Large intestine (tissue), 3 donors: ENCODE results near the gene FTO. TPM values are rescaled to one million over a fixed set of nuclear protein-coding genes. Genes with fewer than 3 reads are reported as not detected.
A peak's percentile ranks its signal among the peaks of the same experiment; 100 is the strongest.

Experiments used
- DNase-seq, 2 donors: peaks; one replicate each; pipeline versions ENCODE4 v3.0.0 to v3.0.0-alpha.2; 2013
- H3K27ac ChIP-seq: one replicate; pipeline ENCODE4 v1.5.1; 2013; ENCODE audit warnings: low read length
- H3K27me3 ChIP-seq: 2 replicates; pipeline ENCODE4 v1.6.1; 2013; ENCODE audit warnings: low read length; ENCODE audit not compliant: control insufficient read depth, insufficient read depth
- H3K36me3 ChIP-seq: 2 replicates; pipeline ENCODE4 v1.6.1; 2013; ENCODE audit warnings: low read length; ENCODE audit not compliant: control insufficient read depth, insufficient read depth
- H3K4me1 ChIP-seq: one replicate; pipeline ENCODE4 v1.6.1; 2013; ENCODE audit warnings: low read length; ENCODE audit not compliant: control insufficient read depth, insufficient read depth
- H3K4me3 ChIP-seq: one replicate; pipeline ENCODE4 v1.5.1; 2013; ENCODE audit warnings: low read length
- H3K9me3 ChIP-seq: one replicate; pipeline ENCODE4 v1.6.1; 2013; ENCODE audit warnings: mild to moderate bottlenecking, low read depth, low read length, moderate library complexity; ENCODE audit not compliant: control insufficient read depth
- WGBS: methylation state at CpG from one replicate; pipeline ENCODE4 v1.1.5; 2013; ENCODE audit warnings: low lambda C conversion rate; ENCODE audit not compliant: insufficient coverage; 5-methylcytosine and 5-hydroxymethylcytosine counted together
- polyA plus RNA-seq: library from polyadenylated mRNA; unstranded; fragments of 120-200 nt; gene quantifications from one replicate; pipeline ENCODE4 v1.2.1, GENCODE V29; 2013

Gene FTO
- polyA plus RNA-seq, 1 donor: 43.1 TPM

DNA sequence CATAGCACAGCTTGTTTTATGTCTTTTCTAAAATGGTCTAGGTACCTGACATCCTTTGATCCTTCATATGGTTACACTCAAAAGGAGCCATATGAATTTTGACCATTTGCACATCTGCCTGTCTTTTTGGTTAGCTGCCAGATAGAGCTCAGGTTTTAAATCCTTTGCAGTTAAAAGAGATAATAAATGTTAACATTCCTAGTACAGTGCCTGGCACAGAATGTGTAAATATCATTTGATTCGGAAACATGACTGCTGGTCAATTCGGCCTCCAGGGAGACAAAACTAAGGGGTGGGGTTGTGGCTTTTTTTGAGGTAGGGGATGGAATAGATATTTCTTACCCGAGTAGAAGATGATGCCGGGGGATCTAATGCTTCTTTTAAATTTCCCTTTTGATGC lies 64.2 kb downstream of the FTO start:
- Histone ChIP-seq H3K4me3 (no peak overlapping the region), H3K27ac (no peak overlapping the region), H3K4me1 (no peaks in the 10 kb centered on the region), H3K9me3 (no peaks in the 10 kb centered on the region), H3K36me3 (no peaks in the 10 kb centered on the region), H3K27me3 (no peaks in the 10 kb centered on the region)
- 83% methylated on average over 1 of the region's 4 CpGs for WGBS
- no peak for DNase-seq

- H3K36me3 ChIP-seq: no peaks in the 10 kb centered on the region
- no peak overlapping the region for H3K27ac ChIP-seq
- no peaks in the 10 kb centered on the region for H3K9me3 ChIP-seq
- H3K4me1 ChIP-seq: peaks cover 3% of the 10 kb centered on the region
- H3K27me3 ChIP-seq: no peaks in the 10 kb centered on the region
- DNase-seq: no peak
- WGBS: no CpG with 5 or more reads among the region's 1 CpG
- no peak overlapping the region for H3K4me3 ChIP-seq
Observed at GRCh38 chr16:53768593-53768992, 64.6 kb downstream of the FTO start.

DNA sequence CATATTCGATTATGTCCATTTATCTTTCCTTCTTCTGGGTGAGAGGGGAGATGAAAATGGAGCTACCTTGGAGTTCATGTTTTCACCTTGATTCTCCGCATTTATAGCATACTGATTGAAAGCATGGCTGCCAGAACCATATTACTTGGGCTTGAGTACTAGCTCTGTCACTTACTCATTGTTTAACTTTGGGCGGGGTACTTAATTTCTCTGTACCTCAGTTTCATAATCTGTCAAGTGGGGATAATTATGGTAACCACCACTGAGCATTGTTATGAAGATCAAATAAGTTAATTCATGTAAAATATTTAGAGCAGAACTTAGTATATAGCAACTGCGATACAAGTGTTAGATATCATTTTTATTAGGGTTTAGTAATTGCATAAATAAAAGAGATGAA lies 65.2 kb downstream of the FTO start:
- Histone ChIP-seq H3K4me1 (peaks cover 5% of the 10 kb centered on the region), H3K27me3 (no peaks in the 10 kb centered on the region), H3K4me3 (no peak overlapping the region), H3K9me3 (no peaks in the 10 kb centered on the region), H3K27ac (no peak overlapping the region), H3K36me3 (no peaks in the 10 kb centered on the region)
- WGBS: 100% methylated on average over 3 of the region's 4 CpGs
- DNase-seq: no peak

GRCh38 chr16:53769787-53770186 lies 65.8 kb downstream of the FTO start:
- H3K27me3 ChIP-seq: no peaks in the 10 kb centered on the region
- H3K4me1 ChIP-seq: peaks cover 5% of the 10 kb centered on the region
- DNase-seq: no peak
- H3K27ac ChIP-seq: no peak overlapping the region
- no peak overlapping the region for H3K4me3 ChIP-seq
- H3K36me3 ChIP-seq: no peaks in the 10 kb centered on the region
- H3K9me3 ChIP-seq: no peaks in the 10 kb centered on the region

- no peak overlapping the region for H3K27ac ChIP-seq
- no peaks in the 10 kb centered on the region for H3K27me3 ChIP-seq
- H3K36me3 ChIP-seq: no peaks in the 10 kb centered on the region
- no peak for DNase-seq
- H3K9me3 ChIP-seq: no peaks in the 10 kb centered on the region
- H3K4me3 ChIP-seq: no peak overlapping the region
- H3K4me1 ChIP-seq: peaks cover 5% of the 10 kb centered on the region
- 80% methylated on average over 1 of the region's 4 CpGs for WGBS
Observed at GRCh38 chr16:53770641-53771040, 66.7 kb downstream of the FTO start.

DNA sequence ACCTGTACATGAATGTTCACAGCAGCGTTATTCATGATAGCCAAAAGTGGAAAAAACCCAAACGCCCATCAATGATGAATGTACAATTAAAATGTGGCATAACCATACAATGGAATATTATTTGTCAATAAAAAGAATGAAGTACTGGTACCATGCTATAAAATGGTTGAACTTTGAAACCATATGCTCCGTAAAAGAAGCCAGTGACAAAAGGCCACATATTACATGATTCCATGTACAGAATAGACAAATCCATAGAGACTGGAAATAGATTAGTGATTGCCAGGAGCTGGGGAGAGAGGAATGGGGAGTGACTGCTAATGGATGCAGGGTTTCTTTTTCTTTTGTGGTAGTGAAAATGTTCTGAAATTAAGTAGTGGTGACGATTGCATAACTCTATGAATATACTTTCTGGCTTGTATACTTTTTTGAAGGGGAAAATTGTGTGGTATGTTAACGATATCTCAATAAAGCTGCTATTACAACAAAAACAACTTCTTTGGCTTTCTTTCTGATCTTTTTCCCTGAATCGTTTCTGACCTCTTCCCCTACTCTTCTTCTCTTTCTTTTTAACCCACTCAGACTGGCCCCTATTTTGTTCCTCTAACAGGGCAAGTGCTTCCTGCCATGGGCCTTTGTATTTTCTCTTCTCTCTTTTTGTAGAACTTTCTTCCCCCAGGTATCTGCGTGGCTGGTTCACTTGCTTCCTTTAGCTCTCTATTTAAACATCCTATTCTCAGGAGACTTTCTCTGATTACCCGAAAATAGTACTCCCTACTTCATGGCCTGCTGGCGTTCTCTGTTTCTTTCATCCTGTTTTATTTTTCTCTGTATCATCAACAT lies 67.9 kb downstream of the FTO start:
- H3K4me3 ChIP-seq: no peak overlapping the region
- 84% methylated on average over 5 of the region's 9 CpGs for WGBS
- no peak overlapping the region for H3K27ac ChIP-seq
- H3K27me3 ChIP-seq: no peaks in the 10 kb centered on the region
- no peaks in the 10 kb centered on the region for H3K36me3 ChIP-seq
- H3K9me3 ChIP-seq: no peaks in the 10 kb centered on the region
- no peak for DNase-seq
- peaks cover 5% of the 10 kb centered on the region for H3K4me1 ChIP-seq

DNA sequence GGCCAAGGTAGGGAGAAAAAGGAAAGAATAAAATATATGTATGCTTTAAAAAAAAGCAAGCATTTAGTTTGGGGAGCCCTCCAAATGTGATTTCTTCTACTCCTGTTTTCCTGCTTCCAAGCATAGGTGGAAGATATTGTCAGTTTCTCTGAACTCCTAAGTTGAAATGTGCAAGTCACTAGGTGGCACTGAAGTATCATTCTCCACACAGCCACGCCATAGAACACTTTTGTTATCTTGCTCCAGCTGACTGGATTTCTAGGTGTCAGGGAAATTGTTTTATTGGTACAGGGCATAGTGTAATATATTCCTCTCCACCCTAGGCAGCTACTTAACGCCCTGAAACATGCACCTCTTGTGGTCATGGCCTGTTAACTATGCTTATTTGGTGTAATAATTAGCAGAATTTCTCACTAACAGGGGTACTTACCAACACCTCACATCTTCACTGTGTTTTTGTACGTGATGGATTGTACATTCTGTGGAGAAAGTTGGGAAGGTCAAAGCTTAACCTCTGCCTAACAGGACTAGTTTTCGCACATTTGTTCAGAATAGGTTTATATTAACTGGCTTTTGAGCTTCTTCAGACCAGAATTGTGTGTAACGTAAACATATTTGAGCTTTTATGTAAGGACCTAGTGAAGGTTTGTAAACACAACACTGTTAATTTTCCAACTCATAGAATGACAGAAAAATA lies 69.3 kb downstream of the FTO start:
- Histone ChIP-seq H3K9me3 (no peaks in the 10 kb centered on the region), H3K4me3 (no peak overlapping the region), H3K4me1 (peaks cover 5% of the 10 kb centered on the region), H3K27me3 (no peaks in the 10 kb centered on the region), H3K36me3 (no peaks in the 10 kb centered on the region), H3K27ac (no peak overlapping the region)
- DNase-seq: peak; percentile 85 to 88
- WGBS: no CpG with 5 or more reads among the region's 5 CpGs

GRCh38 chr16:53773881-53774280 lies 69.9 kb downstream of the FTO start:
- Histone ChIP-seq H3K9me3 (no peaks in the 10 kb centered on the region), H3K36me3 (no peaks in the 10 kb centered on the region), H3K27me3 (no peaks in the 10 kb centered on the region), H3K4me1 (peaks cover 5% of the 10 kb centered on the region), H3K27ac (no peak overlapping the region), H3K4me3 (no peak overlapping the region)
- WGBS: 81% methylated on average over 3 of the region's 8 CpGs
- DNase-seq: no peak

- Histone ChIP-seq H3K27ac (no peak overlapping the region), H3K4me1 (peaks cover 5% of the 10 kb centered on the region), H3K4me3 (no peak overlapping the region), H3K27me3 (no peaks in the 10 kb centered on the region), H3K36me3 (no peaks in the 10 kb centered on the region), H3K9me3 (no peaks in the 10 kb centered on the region)
- WGBS: 71% methylated on average over 1 of the region's 2 CpGs
- no peak for DNase-seq
Observed at GRCh38 chr16:53775106-53775820, 71.3 kb downstream of the FTO start.

DNA sequence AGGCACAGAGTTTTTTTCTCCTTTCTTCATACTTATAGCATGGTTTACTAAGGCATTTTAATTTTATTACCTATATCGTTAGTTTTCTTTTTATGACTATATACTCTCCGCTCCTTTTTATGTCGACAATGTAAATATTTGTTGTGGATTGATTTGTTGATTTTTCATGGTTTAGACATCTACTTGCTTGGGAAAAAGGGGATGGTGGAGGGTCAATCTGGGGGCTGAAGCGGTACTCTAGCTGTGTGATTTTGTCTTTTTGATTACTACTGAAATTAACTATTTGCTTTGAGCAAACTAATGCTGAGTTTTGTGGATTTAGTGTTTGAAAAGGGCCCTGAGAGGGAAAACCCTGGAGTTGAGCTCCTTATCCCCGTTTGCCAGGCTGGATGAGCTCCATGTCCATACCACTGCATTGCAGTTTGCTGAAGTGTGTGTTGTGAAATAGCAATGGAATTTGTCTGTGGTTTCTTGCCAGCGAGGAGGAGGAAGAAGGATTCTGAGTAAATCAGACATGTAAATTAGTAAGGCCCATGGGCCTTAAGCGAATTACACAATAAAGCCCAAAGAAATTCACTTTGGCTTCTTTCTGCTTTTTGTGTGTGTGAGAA lies 72.0 kb downstream of the FTO start:
- Histone ChIP-seq H3K4me1 (peaks cover 5% of the 10 kb centered on the region), H3K4me3 (no peak overlapping the region), H3K27ac (no peak overlapping the region), H3K36me3 (no peaks in the 10 kb centered on the region), H3K27me3 (no peaks in the 10 kb centered on the region), H3K9me3 (no peaks in the 10 kb centered on the region)
- 29% methylated on average over 1 of the region's 7 CpGs for WGBS
- DNase-seq: no peak
